Measurements from ENCODE around the gene NKPD1. TPM values are rescaled to one million over a fixed set of nuclear protein-coding genes. Genes with fewer than 3 reads are reported as not detected.

NKPD1 gene
- total and polyA plus RNA-seq, 4 donors, result not detected

- WGBS, result 77% methylated on average over 12 of the region's 12 CpGs
- H3K9ac ChIP-seq (ENCODE audit: low read depth in 1 of 2, low read length in 2 of 2), result no peak overlapping the region
- DNase-seq (ENCODE audit: low spot score), result no peak
- no peak overlapping the region for H3K4me3 ChIP-seq (ENCODE audit: low read depth in 1 of 3, low read length in 3 of 3)
- no peak overlapping the region for H3K27ac ChIP-seq (ENCODE audit: low read depth in 1 of 2, low read length in 2 of 2)
- TF ChIP-seq YY1 (IDR thresholded peaks at IDR 0.05) (no peak), SP1 (IDR thresholded peaks at IDR 0.05) (no peak), ZBTB33 (IDR thresholded peaks at IDR 0.05) (no peak)
- no peaks in the 10 kb centered on the region for H3K9me3 ChIP-seq (ENCODE audit: control insufficient read depth in 4 of 4, low read length in 3 of 4)
- H3K36me3 ChIP-seq (ENCODE audit: control insufficient read depth in 4 of 4, insufficient read depth in 3 of 4, low read depth in 1 of 4, low read length in 3 of 4), result no peaks in the 10 kb centered on the region
- H3K4me1 ChIP-seq (ENCODE audit: control insufficient read depth in 4 of 4, insufficient read depth in 4 of 4, low read length in 3 of 4), result peaks cover 3 to 15% (median 7%) of the 10 kb centered on the region in 4 donors
- no peaks in the 10 kb centered on the region for H3K27me3 ChIP-seq (ENCODE audit: control insufficient read depth in 4 of 4, insufficient read depth in 4 of 4, low read length in 3 of 4)
Measured at GRCh38 chr19:45117671-45118070, 43.1 kb downstream of the NKPD1 start.

DNA sequence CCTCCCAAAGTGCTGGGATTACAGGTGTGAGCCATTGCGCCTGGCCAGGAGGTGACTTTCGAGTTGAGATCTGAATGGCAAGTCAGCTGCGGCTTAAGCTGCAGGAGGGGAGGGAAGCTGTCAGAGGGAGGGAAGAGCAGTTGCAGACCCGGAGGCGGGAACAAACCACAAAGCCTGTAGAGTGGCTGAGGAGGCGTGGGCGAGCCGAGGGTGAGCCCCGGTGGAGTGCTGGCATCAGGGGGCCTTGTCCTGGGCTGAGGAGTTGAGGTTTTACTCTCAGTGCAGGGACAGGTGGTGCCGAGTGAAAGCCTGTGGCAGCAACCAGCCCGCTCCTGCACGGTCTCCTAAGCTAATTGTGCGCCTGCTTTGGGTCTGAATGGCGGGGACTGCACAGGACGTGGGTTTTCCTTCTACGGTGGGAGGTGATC, 43.6 kb downstream of the NKPD1 start:
- H3K36me3 ChIP-seq (ENCODE audit: control insufficient read depth in 4 of 4, insufficient read depth in 3 of 4, low read depth in 1 of 4, low read length in 3 of 4), result no peaks in the 10 kb centered on the region
- no peak overlapping the region for H3K4me3 ChIP-seq (ENCODE audit: low read depth in 1 of 3, low read length in 3 of 3)
- H3K27me3 ChIP-seq (ENCODE audit: control insufficient read depth in 4 of 4, insufficient read depth in 4 of 4, low read length in 3 of 4), result no peaks in the 10 kb centered on the region
- no peaks in the 10 kb centered on the region for H3K9me3 ChIP-seq (ENCODE audit: control insufficient read depth in 4 of 4, low read length in 3 of 4)
- no peak for DNase-seq (ENCODE audit: low spot score)
- 72% methylated on average over 16 of the region's 16 CpGs for WGBS
- no peak overlapping the region for H3K27ac ChIP-seq (ENCODE audit: low read depth in 1 of 2, low read length in 2 of 2)
- no peak overlapping the region for H3K9ac ChIP-seq (ENCODE audit: low read depth in 1 of 2, low read length in 2 of 2)
- TF ChIP-seq JUND (IDR thresholded peaks at IDR 0.05) (no peak), ATF3 (IDR thresholded peaks at IDR 0.05) (no peak), HNF4A (conservative IDR thresholded peaks at IDR 0.05) (no peak), EGR1 (IDR thresholded peaks at IDR 0.05; ENCODE audit: low read depth in 2 of 2) (no peak), RXRA (IDR thresholded peaks at IDR 0.05) (no peak), GABPA (IDR thresholded peaks at IDR 0.05 in 1 of 2, conservative IDR thresholded peaks at IDR 0.05 in 1 of 2) (no peak), YY1 (IDR thresholded peaks at IDR 0.05) (no peak), ZBTB33 (IDR thresholded peaks at IDR 0.05) (no peak), NR2F2 (IDR thresholded peaks at IDR 0.05) (no peak)
- TF ChIP-seq, protein P1, sequence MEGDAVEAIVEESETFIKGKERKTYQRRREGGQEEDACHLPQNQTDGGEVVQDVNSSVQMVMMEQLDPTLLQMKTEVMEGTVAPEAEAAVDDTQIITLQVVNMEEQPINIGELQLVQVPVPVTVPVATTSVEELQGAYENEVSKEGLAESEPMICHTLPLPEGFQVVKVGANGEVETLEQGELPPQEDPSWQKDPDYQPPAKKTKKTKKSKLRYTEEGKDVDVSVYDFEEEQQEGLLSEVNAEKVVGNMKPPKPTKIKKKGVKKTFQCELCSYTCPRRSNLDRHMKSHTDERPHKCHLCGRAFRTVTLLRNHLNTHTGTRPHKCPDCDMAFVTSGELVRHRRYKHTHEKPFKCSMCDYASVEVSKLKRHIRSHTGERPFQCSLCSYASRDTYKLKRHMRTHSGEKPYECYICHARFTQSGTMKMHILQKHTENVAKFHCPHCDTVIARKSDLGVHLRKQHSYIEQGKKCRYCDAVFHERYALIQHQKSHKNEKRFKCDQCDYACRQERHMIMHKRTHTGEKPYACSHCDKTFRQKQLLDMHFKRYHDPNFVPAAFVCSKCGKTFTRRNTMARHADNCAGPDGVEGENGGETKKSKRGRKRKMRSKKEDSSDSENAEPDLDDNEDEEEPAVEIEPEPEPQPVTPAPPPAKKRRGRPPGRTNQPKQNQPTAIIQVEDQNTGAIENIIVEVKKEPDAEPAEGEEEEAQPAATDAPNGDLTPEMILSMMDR (IDR thresholded peaks at IDR 0.05; ENCODE audit: low read depth, low read length, missing input control), result no peak
- peaks cover 3 to 17% (median 7%) of the 10 kb centered on the region in 4 donors for H3K4me1 ChIP-seq (ENCODE audit: control insufficient read depth in 4 of 4, insufficient read depth in 4 of 4, low read length in 3 of 4)
